BLaER1 (cell line): Measurements from ENCODE around the gene IL22.

Source experiments
- H3K27ac ChIP-seq: shearing (Covaris generic); formaldehyde crosslinking; 2 replicates; pipeline ENCODE4 v1.8.1; 2022
- H3K27me3 ChIP-seq: shearing (Covaris generic); formaldehyde crosslinking; 2 replicates; pipeline ENCODE4 v1.8.1; 2022
- H3K36me3 ChIP-seq: shearing (Covaris generic); formaldehyde crosslinking; 2 replicates; pipeline ENCODE4 v1.8.1; 2022
- H3K4me1 ChIP-seq: shearing (Covaris generic); formaldehyde crosslinking; 2 replicates; pipeline ENCODE4 v1.8.1; 2022
- H3K4me2 ChIP-seq: shearing (Covaris generic); formaldehyde crosslinking; 2 replicates; pipeline ENCODE4 v1.8.1; 2022
- H3K4me3 ChIP-seq: shearing (Covaris generic); formaldehyde crosslinking; 2 replicates; pipeline ENCODE4 v1.8.1; 2022
- H3K9ac ChIP-seq: shearing (Covaris generic); formaldehyde crosslinking; 2 replicates; pipeline ENCODE4 v1.8.1; 2022
- H3K9me3 ChIP-seq: shearing (Covaris generic); formaldehyde crosslinking; 2 replicates; pipeline ENCODE4 v1.8.1; 2022
- H4K20me1 ChIP-seq: shearing (Covaris generic); formaldehyde crosslinking; 2 replicates; pipeline ENCODE4 v1.8.1; 2022
- Cebpa-rat ChIP-seq: shearing (Covaris generic); IDR thresholded peaks from 2 replicates; pipeline ENCODE4 v1.8.1; 2022

The IL22 gene

DNA sequence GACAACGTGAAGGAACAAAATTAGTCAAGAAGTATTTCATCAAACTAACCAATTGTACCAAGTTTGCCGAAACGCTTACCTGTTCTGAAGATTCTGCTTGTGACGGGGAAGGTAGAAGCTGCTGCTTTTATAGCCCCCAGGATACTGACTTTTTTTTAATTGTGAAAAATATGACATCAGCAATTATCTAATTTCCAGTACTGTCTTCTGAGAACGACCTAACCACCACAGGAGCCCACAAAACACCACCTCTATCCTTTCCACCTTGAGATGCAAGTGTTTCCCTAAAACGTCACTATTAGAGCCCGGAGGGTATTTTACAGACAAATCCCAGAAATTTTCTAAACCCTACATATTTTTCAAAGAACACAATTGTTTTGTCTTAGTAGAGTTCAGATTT, at the start of gene IL22:
Gene IL22, minus strand, starts transcription at position 101 of the 400 bp plus-strand sequence. CDS start 156 bp downstream, outside the sequence.
- H3K9me3 ChIP-seq: no peaks in the 10 kb centered on the region
- H3K4me1 ChIP-seq: no peaks in the 10 kb centered on the region
- no peaks in the 10 kb centered on the region for H4K20me1 ChIP-seq
- H3K27me3 ChIP-seq: no peaks in the 10 kb centered on the region
- no peak for TF ChIP-seq Cebpa-rat
- H3K4me2 ChIP-seq: no peak within 1 kb of the TSS
- H3K36me3 ChIP-seq: no peaks in the 10 kb centered on the region
- no peak within 1 kb of the TSS for H3K9ac ChIP-seq
- H3K4me3 ChIP-seq: no peak within 1 kb of the TSS
- H3K27ac ChIP-seq: no peak within 1 kb of the TSS

DNA sequence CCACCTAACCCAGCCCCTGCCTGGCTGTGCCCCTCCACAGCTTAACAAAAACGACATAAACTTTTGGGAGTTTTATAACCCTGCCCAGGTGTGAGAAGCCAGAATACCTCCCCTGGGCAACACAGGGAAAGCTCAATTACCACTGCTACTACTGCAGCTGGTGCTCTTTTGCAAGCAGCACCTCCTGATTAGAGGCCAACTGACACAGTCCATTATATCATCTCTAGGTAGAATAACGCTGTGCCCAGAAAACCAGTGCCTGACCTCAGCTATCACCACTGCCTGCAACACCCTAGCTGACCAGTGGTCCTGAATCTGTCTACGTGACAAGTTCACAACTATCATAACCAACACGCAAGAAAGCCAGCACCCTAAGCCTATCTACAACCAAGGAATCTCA, 44.5 kb upstream of the IL22 start:
- Histone ChIP-seq H3K27ac (no peak overlapping the region), H3K4me2 (no peak overlapping the region), H3K36me3 (peaks cover 47% of the 10 kb centered on the region), H3K4me1 (no peaks in the 10 kb centered on the region), H4K20me1 (no peaks in the 10 kb centered on the region), H3K9me3 (peaks cover 13% of the 10 kb centered on the region), H3K4me3 (no peak overlapping the region), H3K27me3 (no peaks in the 10 kb centered on the region), H3K9ac (no peak overlapping the region)
- no peak for TF ChIP-seq Cebpa-rat

- Histone ChIP-seq H3K27ac (no peak overlapping the region), H4K20me1 (no peaks in the 10 kb centered on the region), H3K9ac (no peak overlapping the region), H3K36me3 (peaks cover 23% of the 10 kb centered on the region), H3K9me3 (peaks cover under 1% of the 10 kb centered on the region; the same call in 1 of the 2 replicates), H3K27me3 (no peaks in the 10 kb centered on the region), H3K4me2 (no peak overlapping the region), H3K4me1 (no peaks in the 10 kb centered on the region), H3K4me3 (no peak overlapping the region)
- no peak for TF ChIP-seq Cebpa-rat
These were observed 40.8 kb upstream of the IL22 start for GRCh38 chr12:68294251-68294650.

- peaks cover 17% of the 10 kb centered on the region for H3K36me3 ChIP-seq
- no peak overlapping the region for H3K4me2 ChIP-seq
- H4K20me1 ChIP-seq: no peaks in the 10 kb centered on the region
- H3K4me3 ChIP-seq: no peak overlapping the region
- no peak overlapping the region for H3K9ac ChIP-seq
- no peaks in the 10 kb centered on the region for H3K4me1 ChIP-seq
- no peaks in the 10 kb centered on the region for H3K27me3 ChIP-seq
- no peak overlapping the region for H3K27ac ChIP-seq
- no peak for TF ChIP-seq Cebpa-rat
- no peaks in the 10 kb centered on the region for H3K9me3 ChIP-seq
These were observed 39.9 kb upstream of the IL22 start for GRCh38 chr12:68293347-68293746.

DNA sequence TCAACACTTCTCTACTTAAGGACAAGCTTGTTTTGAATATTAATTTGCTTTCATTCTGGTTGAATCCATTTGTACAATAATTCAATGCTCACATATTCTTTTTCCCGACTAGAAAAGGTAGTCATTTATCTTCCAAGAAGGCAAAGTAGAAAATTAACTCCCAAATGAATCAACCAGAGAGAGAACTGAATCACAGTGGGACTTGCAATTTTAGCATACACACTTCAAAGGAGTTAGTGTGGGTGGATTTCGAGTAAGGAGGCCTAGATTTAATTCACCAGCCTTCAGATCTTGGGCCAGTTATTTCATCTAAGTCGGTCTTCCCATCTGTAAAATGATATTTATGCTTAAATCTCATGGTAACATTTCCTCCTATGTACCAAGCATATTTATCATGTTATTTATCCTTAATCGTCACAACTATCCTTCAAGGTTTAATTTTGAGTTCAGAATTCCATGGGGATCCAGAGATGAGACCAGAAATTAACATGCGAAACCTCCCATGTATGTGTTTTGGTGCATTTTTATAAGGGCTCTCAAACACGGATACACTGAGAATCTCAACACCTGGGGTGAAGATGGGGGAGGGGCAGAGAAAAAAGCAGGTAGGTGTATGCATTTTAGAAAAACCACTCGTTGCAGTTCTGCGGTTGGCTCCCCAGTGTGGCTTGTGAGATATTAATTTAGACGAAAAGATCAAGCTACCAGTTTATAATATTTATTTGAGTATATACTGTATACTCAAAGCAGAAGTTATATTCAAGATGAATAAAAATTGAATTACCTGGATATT, 38.9 kb upstream of the IL22 start:
- Histone ChIP-seq H3K4me1 (no peaks in the 10 kb centered on the region), H3K4me3 (no peak overlapping the region)

DNA sequence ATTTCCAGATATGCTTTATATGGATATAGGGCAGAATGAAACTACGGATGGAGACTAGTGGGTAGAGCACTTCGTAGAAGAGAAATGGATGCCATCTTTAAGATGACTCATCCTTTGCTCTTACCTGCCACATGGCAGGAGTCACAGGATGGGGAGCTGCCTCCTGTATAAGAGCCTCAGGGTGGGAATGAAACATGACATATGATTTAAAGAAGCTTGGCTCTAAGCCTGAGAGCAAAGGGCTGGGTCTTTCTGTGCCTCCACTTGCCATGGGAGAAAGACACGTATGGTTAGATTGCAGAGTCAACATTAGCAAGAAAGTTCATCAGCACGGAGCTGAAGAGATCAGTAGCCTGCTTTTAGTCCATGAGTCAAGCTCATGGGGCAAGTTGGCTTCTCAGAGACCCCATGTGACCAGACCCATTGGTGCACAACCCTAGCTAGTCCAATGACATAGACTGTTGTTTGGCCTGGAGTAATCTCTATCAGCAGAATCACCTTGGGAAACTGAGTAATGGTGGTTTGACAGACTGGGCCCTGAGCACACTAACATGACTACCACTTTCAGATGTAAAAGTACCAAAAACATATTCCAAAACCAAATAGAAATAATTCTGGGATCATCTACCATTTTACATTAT, 38.1 kb upstream of the IL22 start:
- no peak overlapping the region for H3K4me3 ChIP-seq
- TF ChIP-seq Cebpa-rat: no peak
- no peaks in the 10 kb centered on the region for H3K4me1 ChIP-seq
- no peak overlapping the region for H3K4me2 ChIP-seq
- H3K9me3 ChIP-seq: no peaks in the 10 kb centered on the region
- H3K9ac ChIP-seq: no peak overlapping the region
- peaks cover 10% of the 10 kb centered on the region; the same call in 1 of the 2 replicates for H3K36me3 ChIP-seq
- no peaks in the 10 kb centered on the region for H4K20me1 ChIP-seq
- H3K27ac ChIP-seq: no peak overlapping the region
- no peaks in the 10 kb centered on the region for H3K27me3 ChIP-seq

More for the DNA sequence above, 38.9 kb upstream of the IL22 start:
- Histone ChIP-seq H3K9me3 (no peaks in the 10 kb centered on the region), H4K20me1 (no peaks in the 10 kb centered on the region), H3K27me3 (no peaks in the 10 kb centered on the region), H3K27ac (no peak overlapping the region), H3K9ac (no peak overlapping the region), H3K36me3 (peaks cover 11% of the 10 kb centered on the region; the same call in 1 of the 2 replicates), H3K4me2 (no peak overlapping the region)
- TF ChIP-seq Cebpa-rat: no peak

- no peaks in the 10 kb centered on the region for H3K9me3 ChIP-seq
- H3K4me1 ChIP-seq: no peaks in the 10 kb centered on the region
- no peak overlapping the region for H3K4me3 ChIP-seq
- no peak for TF ChIP-seq Cebpa-rat
- H4K20me1 ChIP-seq: no peaks in the 10 kb centered on the region
- no peak overlapping the region for H3K9ac ChIP-seq
- no peak overlapping the region for H3K27ac ChIP-seq
- no peak overlapping the region for H3K4me2 ChIP-seq
- no peaks in the 10 kb centered on the region for H3K27me3 ChIP-seq
- H3K36me3 ChIP-seq: 0 out of 2 replicates have a peak, but pooled peaks cover 6% of the 10 kb centered on the region
These were observed 36.7 kb upstream of the IL22 start for GRCh38 chr12:68290126-68290525.

- TF ChIP-seq Cebpa-rat: no peak
- H3K4me1 ChIP-seq: no peaks in the 10 kb centered on the region
- no peaks in the 10 kb centered on the region for H4K20me1 ChIP-seq
- no peak overlapping the region for H3K27ac ChIP-seq
- H3K36me3 ChIP-seq: no peaks in the 10 kb centered on the region
- no peaks in the 10 kb centered on the region for H3K27me3 ChIP-seq
- no peaks in the 10 kb centered on the region for H3K9me3 ChIP-seq
- H3K4me3 ChIP-seq: no peak overlapping the region
- no peak overlapping the region for H3K4me2 ChIP-seq
- no peak overlapping the region for H3K9ac ChIP-seq
These were observed 33.7 kb upstream of the IL22 start for GRCh38 chr12:68287106-68287505.

DNA sequence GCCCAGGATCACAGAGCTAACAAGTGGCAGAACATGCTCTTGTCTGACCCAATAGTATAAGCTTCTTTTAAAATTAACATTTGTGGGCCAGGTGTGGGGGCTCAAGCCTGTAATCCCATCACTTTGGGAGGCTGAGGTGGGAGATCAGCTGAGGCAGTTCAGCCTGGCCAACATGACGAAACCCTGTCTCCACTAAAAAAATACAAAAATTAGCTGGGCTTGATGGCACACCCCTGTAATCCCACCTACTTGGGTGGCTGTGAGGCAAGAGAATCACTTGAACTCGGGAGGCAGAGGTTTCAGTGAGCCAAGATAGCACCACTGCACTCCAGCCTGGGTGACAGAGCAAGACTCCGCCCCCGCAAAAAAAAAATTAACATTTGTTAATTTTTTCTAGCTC, 33.0 kb upstream of the IL22 start:
- no peaks in the 10 kb centered on the region for H3K9me3 ChIP-seq
- H3K4me3 ChIP-seq: no peak overlapping the region
- no peaks in the 10 kb centered on the region for H3K27me3 ChIP-seq
- H3K27ac ChIP-seq: no peak overlapping the region
- no peaks in the 10 kb centered on the region for H3K4me1 ChIP-seq
- no peak overlapping the region for H3K4me2 ChIP-seq
- H3K36me3 ChIP-seq: no peaks in the 10 kb centered on the region
- TF ChIP-seq Cebpa-rat: no peak
- no peaks in the 10 kb centered on the region for H4K20me1 ChIP-seq
- H3K9ac ChIP-seq: no peak overlapping the region

GRCh38 chr12:68285541-68285940, 32.1 kb upstream of the IL22 start:
- TF ChIP-seq Cebpa-rat: no peak
- H3K27me3 ChIP-seq: no peaks in the 10 kb centered on the region; the same call in 1 of the 2 replicates
- no peak overlapping the region for H3K9ac ChIP-seq
- no peak overlapping the region for H3K4me3 ChIP-seq
- H3K4me1 ChIP-seq: no peaks in the 10 kb centered on the region
- no peaks in the 10 kb centered on the region for H3K36me3 ChIP-seq
- no peaks in the 10 kb centered on the region for H4K20me1 ChIP-seq
- H3K27ac ChIP-seq: no peak overlapping the region
- H3K4me2 ChIP-seq: no peak overlapping the region
- H3K9me3 ChIP-seq: no peaks in the 10 kb centered on the region
